HepG2 (cell line): ENCODE measurements around the gene SLC19A1. TPM values are rescaled to one million over a fixed set of nuclear protein-coding genes. Genes with fewer than 3 reads are reported as not detected.

Experiments used
- DPF2 ChIP-seq: sonication (generic); formaldehyde crosslinking; IDR thresholded peaks from 2 replicates; pipeline ENCODE4 v1.4.0; 2020; ENCODE audit warnings: mild to moderate bottlenecking, low read depth, missing genetic modification reagents, borderline replicate concordance
- HDAC6 ChIP-seq: fragments of 200-600 bp; sonication (generic); IDR thresholded peaks from 2 replicates; pipeline ENCODE4 v1.7.0; 2017; ENCODE audit warnings: mild to moderate bottlenecking, antibody characterized with exemption, low read length, low read depth
- KAT8 ChIP-seq: IDR thresholded peaks from 2 replicates; pipeline ENCODE4 v1.6.1; 2016; ENCODE audit warnings: missing genetic modification reagents, missing compliant biosample characterization
- MEIS2 ChIP-seq: sonication (generic); formaldehyde crosslinking; IDR thresholded peaks from 2 replicates; pipeline ENCODE4 v1.9.0; 2021; ENCODE audit warnings: mild to moderate bottlenecking, missing genetic modification reagents
- MIER2 ChIP-seq: IDR thresholded peaks from 2 replicates; pipeline ENCODE4 v1.6.1; 2016; ENCODE audit warnings: missing biosample characterization, missing genetic modification reagents
- MIER3 ChIP-seq: IDR thresholded peaks from 2 replicates; pipeline ENCODE4 v1.6.1; 2016; ENCODE audit warnings: missing compliant biosample characterization, borderline replicate concordance
- PAX8 ChIP-seq: sonication (generic); formaldehyde crosslinking; IDR thresholded peaks from 2 replicates; pipeline ENCODE4 v1.8.0; 2022; ENCODE audit warnings: mild to moderate bottlenecking, missing genetic modification reagents, borderline replicate concordance
- POLR2A ChIP-seq, 2 experiments: IDR thresholded peaks; 2 replicates each; pipeline ENCODE4 v1.6.1; 2011; ENCODE audit warnings: low read depth in 2 of 2, low read length in 2 of 2, mild to moderate bottlenecking in 1 of 2, moderate library complexity in 1 of 2; ENCODE audit not compliant: insufficient read depth in 1 of 2
- PRMT3 ChIP-seq: sonication (generic); formaldehyde crosslinking; IDR thresholded peaks from 2 replicates; pipeline ENCODE4 v1.8.1; 2022; ENCODE audit warnings: low read depth, mild to moderate bottlenecking, moderate library complexity, missing genetic modification reagents, borderline replicate concordance
- SMAD3 ChIP-seq: sonication (generic); formaldehyde crosslinking; IDR thresholded peaks from 2 replicates; pipeline ENCODE4 v1.4.0; 2020; ENCODE audit warnings: missing genetic modification reagents
- ZBTB46 ChIP-seq: sonication (generic); formaldehyde crosslinking; IDR thresholded peaks from 2 replicates; pipeline ENCODE4 v1.4.0; 2020; ENCODE audit warnings: mild to moderate bottlenecking, missing genetic modification reagents, borderline replicate concordance
- ZKSCAN5 ChIP-seq: sonication (generic); formaldehyde crosslinking; IDR thresholded peaks from 2 replicates; pipeline ENCODE4 v1.5.1; 2020; ENCODE audit warnings: mild to moderate bottlenecking, missing genetic modification reagents
- ZNF121 ChIP-seq: sonication (generic); formaldehyde crosslinking; IDR thresholded peaks from 2 replicates; pipeline ENCODE4 v1.5.0; 2020; ENCODE audit warnings: mild to moderate bottlenecking, missing genetic modification reagents
- ZNF260 ChIP-seq: sonication (generic); formaldehyde crosslinking; IDR thresholded peaks from 2 replicates; pipeline ENCODE4 v1.4.0; 2020; ENCODE audit warnings: missing genetic modification reagents, low read depth, mild to moderate bottlenecking, borderline replicate concordance
- ZNF292 ChIP-seq: sonication (generic); formaldehyde crosslinking; IDR thresholded peaks from 2 replicates; pipeline ENCODE4 v1.8.1; 2022; ENCODE audit warnings: mild to moderate bottlenecking, low read depth, missing genetic modification reagents, borderline replicate concordance
- ZNF513 ChIP-seq: sonication (generic); formaldehyde crosslinking; conservative IDR thresholded peaks from 2 replicates; pipeline ENCODE4 v1.5.0; 2020; ENCODE audit warnings: missing genetic modification reagents
- ZNF564 ChIP-seq: sonication (generic); formaldehyde crosslinking; IDR thresholded peaks from 2 replicates; pipeline ENCODE4 v1.8.1; 2023; ENCODE audit warnings: mild to moderate bottlenecking, missing genetic modification reagents
- ZNF740 ChIP-seq: sonication (generic); formaldehyde crosslinking; IDR thresholded peaks from 2 replicates; pipeline ENCODE4 v1.4.0; 2020; ENCODE audit warnings: missing genetic modification reagents
- polyA plus RNA-seq, 8 experiments: library from polyadenylated mRNA; depleted of rRNA in 3 of 8; stranded (reverse) in 7 of 8; unstranded in 1 of 8; fragments of >200 nt; fragmentation: Illumina TruSeq in 4 of 8; extraction: Trizol in 4 of 8; gene quantifications; 2 replicates each; pipeline versions ENCODE4 v1.2.1 to v1.2.3, GENCODE V29; 2011 to 2016; ENCODE audit warnings: low read depth in 4 of 8, missing spikeins in 1 of 8, mixed read lengths in 1 of 8; ENCODE audit not compliant: insufficient read depth in 1 of 8
- total RNA-seq, 5 experiments: library from RNA; depleted of rRNA; stranded (reverse); fragments of >200 nt; fragmentation: Illumina TruSeq; extraction: Trizol; gene quantifications; 2 replicates each; pipeline ENCODE4 v1.2.3, GENCODE V29; 2016; ENCODE audit warnings: low read depth in 1 of 5
- TF ChIP-seq, protein P1 (sequence below): sonication (generic); formaldehyde crosslinking; IDR thresholded peaks from 2 replicates; pipeline ENCODE4 v1.4.0; 2020; ENCODE audit warnings: missing genetic modification reagents

SLC19A1 gene
- total and polyA plus RNA-seq, 2 of the 13 experiments (the other 11 are each of a cell fraction or from before 2014, with no cell fraction given): 21.8 to 23.0 TPM

DNA sequence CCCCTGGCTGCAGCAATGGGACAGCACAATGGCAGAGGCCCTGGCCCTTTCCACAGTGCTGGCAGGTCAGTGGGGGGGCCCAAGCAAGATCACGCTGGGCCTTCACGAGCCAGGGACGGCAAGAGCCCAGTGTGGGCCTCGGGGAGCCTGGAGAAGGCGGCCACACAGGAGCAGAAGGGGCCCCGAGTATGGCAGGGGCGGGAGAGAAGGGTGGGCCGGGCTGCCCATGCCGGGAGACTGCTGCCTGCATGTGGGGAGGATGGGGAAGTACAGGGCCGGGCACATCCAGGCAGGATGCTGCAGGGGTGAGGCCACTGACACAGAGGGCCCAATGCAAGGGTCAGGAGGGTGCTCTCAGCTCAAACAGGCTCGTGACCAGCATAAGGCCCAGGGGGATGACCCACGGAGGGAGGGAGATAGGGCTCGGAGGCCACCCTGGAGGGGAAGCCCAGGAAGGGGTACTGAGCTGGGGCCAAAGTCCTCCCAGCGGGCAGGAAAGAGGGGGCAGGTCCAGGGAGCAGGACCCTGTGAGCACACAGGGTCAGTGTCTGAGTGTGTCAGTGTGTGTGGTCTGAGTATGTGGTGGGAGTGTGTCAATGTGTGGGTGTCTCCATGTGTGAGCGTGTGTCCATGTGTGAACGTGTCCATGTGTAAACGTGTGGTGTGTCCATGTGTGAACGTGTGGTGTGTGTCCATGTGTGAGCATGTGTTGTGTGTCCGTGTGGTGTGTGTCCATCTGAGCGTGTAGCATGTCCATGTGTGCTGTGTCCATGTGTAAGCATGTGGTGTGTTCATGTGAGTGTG, 13.1 kb downstream of the SLC19A1 start (continued):
- no peak for TF ChIP-seq POLR2A (IDR thresholded peaks at IDR 0.05; ENCODE audit: insufficient read depth in 1 of 2, low read depth in 2 of 2, low read length in 2 of 2)
- no peak for TF ChIP-seq ZNF121 (CRISPR knock-in tag)
- TF ChIP-seq, protein P1, sequence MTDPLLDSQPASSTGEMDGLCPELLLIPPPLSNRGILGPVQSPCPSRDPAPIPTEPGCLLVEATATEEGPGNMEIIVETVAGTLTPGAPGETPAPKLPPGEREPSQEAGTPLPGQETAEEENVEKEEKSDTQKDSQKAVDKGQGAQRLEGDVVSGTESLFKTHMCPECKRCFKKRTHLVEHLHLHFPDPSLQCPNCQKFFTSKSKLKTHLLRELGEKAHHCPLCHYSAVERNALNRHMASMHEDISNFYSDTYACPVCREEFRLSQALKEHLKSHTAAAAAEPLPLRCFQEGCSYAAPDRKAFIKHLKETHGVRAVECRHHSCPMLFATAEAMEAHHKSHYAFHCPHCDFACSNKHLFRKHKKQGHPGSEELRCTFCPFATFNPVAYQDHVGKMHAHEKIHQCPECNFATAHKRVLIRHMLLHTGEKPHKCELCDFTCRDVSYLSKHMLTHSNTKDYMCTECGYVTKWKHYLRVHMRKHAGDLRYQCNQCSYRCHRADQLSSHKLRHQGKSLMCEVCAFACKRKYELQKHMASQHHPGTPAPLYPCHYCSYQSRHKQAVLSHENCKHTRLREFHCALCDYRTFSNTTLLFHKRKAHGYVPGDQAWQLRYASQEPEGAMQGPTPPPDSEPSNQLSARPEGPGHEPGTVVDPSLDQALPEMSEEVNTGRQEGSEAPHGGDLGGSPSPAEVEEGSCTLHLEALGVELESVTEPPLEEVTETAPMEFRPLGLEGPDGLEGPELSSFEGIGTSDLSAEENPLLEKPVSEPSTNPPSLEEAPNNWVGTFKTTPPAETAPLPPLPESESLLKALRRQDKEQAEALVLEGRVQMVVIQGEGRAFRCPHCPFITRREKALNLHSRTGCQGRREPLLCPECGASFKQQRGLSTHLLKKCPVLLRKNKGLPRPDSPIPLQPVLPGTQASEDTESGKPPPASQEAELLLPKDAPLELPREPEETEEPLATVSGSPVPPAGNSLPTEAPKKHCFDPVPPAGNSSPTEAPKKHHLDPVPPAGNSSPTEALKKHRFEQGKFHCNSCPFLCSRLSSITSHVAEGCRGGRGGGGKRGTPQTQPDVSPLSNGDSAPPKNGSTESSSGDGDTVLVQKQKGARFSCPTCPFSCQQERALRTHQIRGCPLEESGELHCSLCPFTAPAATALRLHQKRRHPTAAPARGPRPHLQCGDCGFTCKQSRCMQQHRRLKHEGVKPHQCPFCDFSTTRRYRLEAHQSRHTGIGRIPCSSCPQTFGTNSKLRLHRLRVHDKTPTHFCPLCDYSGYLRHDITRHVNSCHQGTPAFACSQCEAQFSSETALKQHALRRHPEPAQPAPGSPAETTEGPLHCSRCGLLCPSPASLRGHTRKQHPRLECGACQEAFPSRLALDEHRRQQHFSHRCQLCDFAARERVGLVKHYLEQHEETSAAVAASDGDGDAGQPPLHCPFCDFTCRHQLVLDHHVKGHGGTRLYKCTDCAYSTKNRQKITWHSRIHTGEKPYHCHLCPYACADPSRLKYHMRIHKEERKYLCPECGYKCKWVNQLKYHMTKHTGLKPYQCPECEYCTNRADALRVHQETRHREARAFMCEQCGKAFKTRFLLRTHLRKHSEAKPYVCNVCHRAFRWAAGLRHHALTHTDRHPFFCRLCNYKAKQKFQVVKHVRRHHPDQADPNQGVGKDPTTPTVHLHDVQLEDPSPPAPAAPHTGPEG: no peak
- no peak for TF ChIP-seq PAX8 (CRISPR knock-in tag)
- no peak for TF ChIP-seq HDAC6
- no peak for TF ChIP-seq PRMT3 (CRISPR knock-in tag)
- no peak for TF ChIP-seq SMAD3 (CRISPR knock-in tag)
- TF ChIP-seq DPF2 (CRISPR knock-in tag): peak; percentile 70; the same call in 1 of the 2 replicates
- TF ChIP-seq ZNF292 (CRISPR knock-in tag): no peak; the same call in 1 of the 2 replicates
- TF ChIP-seq ZNF740: 0 out of 2 replicates have a peak, but pooled peaks have one; percentile 21
- no peak for TF ChIP-seq ZNF564 (CRISPR knock-in tag)
- TF ChIP-seq MIER2 (CRISPR knock-in tag): no peak
- no peak for TF ChIP-seq ZKSCAN5 (CRISPR knock-in tag)
- no peak for TF ChIP-seq KAT8
- no peak for TF ChIP-seq MEIS2 (CRISPR knock-in tag)
- no peak for TF ChIP-seq ZNF513
- TF ChIP-seq ZBTB46 (CRISPR knock-in tag): peak; percentile 80; the same call in 1 of the 2 replicates
- TF ChIP-seq ZNF260 (CRISPR knock-in tag): no peak
- TF ChIP-seq MIER3 (CRISPR knock-in tag): peak; percentile 32; the same call in 1 of the 2 replicates
